HG02678 (cell line): ENCODE measurements around the gene ACSF3.

ENCODE experiments used
- ATAC-seq: cut with Tn5 transposase; IDR thresholded peaks from one replicate; pipeline ENCODE4 v1.9.1; 2021; ENCODE audit warnings: mild to moderate bottlenecking, moderate library complexity; ENCODE audit not compliant: unreplicated experiment

ACSF3 gene

GRCh38 chr16:89198417-89199240 lies 105.0 kb downstream of the ACSF3 start:
- no peak for ATAC-seq

DNA sequence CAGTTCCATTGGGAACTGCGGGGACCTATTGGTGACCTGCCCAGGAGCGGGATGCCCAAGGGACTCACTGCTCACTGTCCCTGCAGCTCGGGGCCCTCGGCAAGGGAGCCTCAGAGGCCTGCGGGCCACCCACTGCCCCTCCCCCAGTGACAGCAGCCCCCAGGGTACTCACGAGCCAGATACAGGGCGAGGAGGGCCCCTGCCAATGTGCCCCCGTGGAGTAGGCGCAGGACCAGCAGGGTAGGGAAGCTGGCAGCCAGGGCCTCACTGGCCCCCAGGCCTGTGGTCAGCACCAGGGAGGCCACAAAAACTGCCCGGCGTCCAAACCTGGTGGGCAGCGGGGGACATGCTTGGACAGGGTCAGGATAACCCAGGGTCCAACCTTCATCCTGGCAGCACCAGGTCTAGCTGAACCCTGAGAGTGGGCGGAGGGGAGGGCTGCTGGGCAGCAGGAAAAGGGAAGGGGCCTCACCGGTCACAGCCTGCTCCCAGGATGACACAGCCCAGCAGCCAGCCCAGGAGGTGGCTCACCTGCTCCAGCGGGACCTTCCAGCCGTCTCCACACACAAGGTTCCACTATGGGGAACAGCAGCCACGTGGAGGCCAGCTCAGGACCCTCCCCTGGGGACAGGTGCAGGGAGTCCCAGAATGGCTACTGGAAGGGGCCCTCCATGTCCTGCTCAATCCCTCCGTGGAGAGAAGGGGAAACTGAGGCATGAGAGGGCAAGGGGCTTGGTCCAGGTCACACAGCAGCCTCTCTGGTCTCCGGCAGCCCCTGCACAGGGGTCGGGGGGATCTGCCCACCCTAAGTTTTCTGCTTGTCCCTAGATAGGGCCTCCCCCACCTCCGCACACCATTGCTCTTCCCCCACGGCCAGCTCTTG lies 105.8 kb downstream of the ACSF3 start:
- no peak for ATAC-seq

DNA sequence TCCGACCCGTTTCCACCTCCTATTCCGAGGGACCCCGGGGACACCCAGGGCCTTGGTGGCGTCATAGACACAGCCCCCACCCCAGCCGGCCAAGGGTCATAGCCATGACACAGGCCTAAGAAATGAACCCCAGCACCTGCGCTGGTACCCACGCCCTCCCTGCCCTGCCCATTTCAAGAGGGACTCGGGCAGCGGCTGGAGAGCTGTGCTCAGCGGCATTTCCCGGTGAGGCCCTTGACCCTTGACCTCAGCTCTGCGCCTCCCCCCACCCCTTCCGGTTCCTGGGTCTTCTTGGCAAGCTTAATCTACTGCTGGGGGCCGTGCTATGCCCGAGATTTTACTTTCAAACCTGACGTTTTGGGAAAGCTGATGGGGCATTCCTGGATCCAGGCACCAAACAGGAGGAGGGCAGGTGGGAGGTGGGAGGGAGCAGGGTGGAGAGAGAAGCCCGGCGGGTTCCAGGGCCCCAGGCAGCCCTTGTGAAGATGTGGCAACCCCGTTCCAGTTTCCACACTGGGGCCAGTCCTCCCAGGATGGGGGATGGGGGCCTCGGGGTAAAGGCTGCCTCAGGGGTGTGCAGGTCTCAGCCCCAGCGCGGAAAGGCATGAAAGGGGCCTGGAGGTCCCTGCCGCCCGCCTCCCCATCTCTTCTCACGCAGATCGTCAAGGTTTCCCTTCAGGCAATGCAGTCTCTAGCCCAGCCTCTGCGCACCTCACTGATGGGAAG lies 106.6 kb downstream of the ACSF3 start, which contains the start of gene SLC22A31:
Gene SLC22A31 (minus strand): TSS at position 414 of the 726 bp plus-strand sequence. CDS start 36 bp downstream, at position 378.
- ATAC-seq: no peak

DNA sequence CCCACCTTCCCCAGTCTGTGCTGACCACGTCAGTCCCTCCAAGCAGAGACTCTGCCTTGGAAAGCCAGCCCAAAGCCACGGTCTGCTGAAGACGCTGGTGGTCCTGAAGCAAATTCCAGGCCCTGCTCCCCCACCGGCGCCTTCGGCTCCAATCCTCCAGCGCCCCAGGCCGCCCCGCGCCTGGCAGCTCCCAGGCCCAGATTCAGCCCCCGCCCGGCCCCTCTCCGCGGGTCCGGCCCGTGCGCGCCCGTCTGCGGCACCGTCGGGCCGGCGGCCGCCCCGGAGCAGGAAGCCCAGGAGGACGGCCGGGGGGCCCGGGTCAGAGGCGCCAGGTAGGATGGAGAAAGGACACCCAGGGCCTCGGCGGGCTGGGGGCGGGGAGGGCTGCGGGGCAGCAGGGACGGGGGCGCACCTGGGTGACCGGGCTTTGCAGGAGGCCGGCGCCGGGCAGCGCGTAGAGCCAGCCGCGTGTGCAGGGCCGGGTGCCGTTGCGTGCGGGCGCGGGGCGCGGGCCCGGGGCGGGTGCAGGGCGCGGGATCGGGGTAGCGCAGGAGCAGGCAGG lies 107.3 kb downstream of the ACSF3 start:
- no peak for ATAC-seq

DNA sequence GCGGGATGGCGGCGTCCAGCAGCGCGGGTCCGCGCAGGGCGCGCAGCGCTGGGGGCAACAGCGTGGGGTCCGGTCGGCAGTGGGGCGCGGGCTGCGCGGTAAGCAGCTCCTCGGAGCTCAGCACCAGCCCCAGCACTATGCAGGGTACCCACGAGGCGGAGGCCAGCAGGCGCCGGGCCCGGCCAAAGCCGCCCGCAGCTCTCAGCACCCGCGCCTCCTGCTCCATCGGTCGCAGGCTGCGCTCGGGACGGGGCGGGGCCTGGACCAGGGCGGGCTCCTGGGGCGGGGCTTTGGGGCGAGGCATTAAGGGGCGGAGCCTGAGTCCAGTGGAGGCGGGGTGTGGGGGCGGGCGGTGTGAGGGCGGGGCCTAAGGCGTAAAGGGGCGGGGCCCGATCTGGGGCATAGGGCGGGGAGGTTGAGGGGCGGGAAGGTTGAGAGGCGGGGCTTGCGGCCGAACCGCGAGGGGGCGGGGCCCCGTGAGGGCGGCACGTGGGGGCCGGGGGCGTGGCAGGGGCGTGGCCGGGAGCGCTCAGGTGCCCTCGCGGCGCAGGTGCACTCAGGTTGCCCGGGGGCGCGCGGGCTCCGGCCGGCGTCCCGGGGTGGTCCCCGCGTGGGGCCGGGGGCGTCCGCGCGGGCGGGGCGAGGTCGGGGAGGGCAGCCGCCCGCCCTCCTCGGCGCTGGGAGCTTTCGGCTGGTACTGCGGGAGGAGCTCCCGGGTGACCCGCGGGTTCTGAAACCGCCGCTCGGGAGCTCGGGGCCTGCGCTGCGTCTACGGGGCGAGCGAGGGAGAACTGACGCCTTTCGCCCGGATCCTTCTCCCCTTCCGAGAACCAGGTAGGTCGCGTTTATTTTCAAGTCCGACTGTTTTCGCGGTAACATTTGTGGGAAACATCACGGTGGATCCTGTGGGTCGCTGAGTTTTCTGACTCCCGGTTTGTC lies 108.1 kb downstream of the ACSF3 start:
- ATAC-seq: no peak

DNA sequence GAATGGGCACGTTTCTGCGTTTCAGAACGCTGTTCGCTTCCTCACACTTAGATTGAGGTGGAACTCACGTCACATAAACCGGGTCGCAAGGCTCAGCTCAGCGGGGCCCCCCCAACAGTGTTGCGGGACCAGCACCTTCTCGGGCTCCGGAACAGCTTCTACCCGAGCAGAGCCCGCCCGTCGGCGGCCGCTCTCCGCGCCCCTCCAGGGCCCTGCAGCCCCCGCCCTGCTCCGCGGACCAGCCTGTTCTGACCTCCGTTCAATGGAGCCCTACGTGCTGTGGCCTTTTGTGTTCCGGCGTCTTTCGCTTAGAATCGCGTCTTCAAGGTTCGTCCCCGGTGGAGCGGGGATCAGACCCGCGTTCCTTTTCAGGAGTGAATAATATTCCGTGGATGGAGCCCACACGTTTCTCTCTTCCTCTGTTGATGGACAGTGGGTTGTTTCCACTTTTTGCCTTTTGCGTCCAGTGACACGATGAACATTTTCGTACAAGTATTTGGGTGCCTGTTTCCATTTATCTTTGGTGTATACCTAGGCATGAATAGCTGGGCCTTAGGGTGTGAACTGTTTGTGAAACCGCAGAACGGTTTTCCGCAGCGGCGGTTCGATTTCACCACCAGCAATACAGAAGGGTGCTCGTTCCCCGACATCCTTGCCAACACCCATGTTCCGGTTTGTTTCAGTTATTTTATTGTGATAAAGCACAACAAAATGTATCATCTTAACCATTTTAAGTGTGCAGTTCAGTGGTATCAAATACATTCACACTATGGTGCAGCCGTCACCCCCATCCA lies 109.0 kb downstream of the ACSF3 start:
- ATAC-seq: no peak
